BE2C (cell line): Measurements from ENCODE around the gene EIF3F.

ENCODE experiments used
- DNase-seq: peaks from one replicate; pipeline ENCODE4 v3.0.0-alpha.2; 2020
- H3K27me3 ChIP-seq: fragments of 250-450 bp; sonication (Bioruptor Pico); 2 replicates; pipeline ENCODE4 v1.5.1; 2020; ENCODE audit warnings: mild to moderate bottlenecking
- H3K36me3 ChIP-seq: fragments of 250-450 bp; sonication (Bioruptor Pico); 2 replicates; pipeline ENCODE4 v1.5.1; 2020; ENCODE audit warnings: mild to moderate bottlenecking
- H3K4me1 ChIP-seq: fragments of 250-450 bp; sonication (Bioruptor Pico); 2 replicates; pipeline ENCODE4 v1.5.1; 2020
- H3K4me3 ChIP-seq: 2 replicates; pipeline ENCODE4 v1.5.1; 2011; ENCODE audit warnings: low read depth, low read length
- H3K9me3 ChIP-seq: fragments of 250-450 bp; sonication (Bioruptor Pico); 2 replicates; pipeline ENCODE4 v1.5.1; 2020
- TF ChIP-seq, protein P1 (sequence below): IDR thresholded peaks from 2 replicates; pipeline ENCODE4 v1.5.1; 2012; ENCODE audit warnings: mild to moderate bottlenecking, low read depth, low read length

The EIF3F gene

DNA sequence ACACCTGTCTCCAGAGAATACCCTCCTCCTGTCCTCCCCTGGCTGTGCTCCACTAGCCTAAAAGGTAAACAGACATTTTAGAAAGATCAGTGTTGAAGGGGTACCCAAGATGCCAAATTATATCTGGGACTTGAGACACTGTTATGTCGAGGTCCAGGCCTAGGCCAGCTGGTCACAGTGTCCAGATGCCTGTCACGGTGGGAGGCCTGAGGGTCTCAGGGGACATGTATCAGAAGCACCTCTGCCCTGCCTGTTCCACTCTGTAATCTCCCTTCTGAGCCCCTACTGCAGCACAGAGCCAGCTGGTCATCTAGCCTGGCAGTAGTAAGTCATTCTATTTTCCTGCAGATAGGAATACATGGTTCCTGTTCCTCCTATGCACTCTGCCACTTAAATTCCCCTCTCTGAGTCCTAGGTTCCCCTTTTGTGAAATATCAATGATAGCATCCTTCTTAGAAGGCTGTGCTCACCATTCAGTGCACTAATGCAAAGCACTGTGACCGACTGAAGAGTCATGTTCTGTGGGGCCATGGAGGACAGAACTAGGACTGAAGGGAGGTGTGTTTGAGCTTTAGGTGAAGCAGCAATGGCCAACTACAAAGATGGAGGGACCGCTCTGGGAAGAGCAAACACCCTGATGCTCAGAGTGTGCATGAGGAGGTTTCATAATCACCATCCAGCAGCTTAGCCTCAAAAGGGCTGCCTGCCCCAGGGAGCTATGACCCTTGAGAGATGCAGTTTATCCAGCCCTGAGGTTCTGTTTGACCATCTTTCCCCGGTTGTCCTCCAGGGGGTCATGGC, 49.1 kb downstream of the EIF3F start:
- TF ChIP-seq, protein P1, sequence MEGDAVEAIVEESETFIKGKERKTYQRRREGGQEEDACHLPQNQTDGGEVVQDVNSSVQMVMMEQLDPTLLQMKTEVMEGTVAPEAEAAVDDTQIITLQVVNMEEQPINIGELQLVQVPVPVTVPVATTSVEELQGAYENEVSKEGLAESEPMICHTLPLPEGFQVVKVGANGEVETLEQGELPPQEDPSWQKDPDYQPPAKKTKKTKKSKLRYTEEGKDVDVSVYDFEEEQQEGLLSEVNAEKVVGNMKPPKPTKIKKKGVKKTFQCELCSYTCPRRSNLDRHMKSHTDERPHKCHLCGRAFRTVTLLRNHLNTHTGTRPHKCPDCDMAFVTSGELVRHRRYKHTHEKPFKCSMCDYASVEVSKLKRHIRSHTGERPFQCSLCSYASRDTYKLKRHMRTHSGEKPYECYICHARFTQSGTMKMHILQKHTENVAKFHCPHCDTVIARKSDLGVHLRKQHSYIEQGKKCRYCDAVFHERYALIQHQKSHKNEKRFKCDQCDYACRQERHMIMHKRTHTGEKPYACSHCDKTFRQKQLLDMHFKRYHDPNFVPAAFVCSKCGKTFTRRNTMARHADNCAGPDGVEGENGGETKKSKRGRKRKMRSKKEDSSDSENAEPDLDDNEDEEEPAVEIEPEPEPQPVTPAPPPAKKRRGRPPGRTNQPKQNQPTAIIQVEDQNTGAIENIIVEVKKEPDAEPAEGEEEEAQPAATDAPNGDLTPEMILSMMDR = no peak
- Histone ChIP-seq H3K4me1 (peaks cover 31% of the 10 kb centered on the region), H3K9me3 (no peaks in the 10 kb centered on the region), H3K36me3 (no peaks in the 10 kb centered on the region), H3K4me3 (no peak overlapping the region), H3K27me3 (no peaks in the 10 kb centered on the region)
- DNase-seq = no peak

DNA sequence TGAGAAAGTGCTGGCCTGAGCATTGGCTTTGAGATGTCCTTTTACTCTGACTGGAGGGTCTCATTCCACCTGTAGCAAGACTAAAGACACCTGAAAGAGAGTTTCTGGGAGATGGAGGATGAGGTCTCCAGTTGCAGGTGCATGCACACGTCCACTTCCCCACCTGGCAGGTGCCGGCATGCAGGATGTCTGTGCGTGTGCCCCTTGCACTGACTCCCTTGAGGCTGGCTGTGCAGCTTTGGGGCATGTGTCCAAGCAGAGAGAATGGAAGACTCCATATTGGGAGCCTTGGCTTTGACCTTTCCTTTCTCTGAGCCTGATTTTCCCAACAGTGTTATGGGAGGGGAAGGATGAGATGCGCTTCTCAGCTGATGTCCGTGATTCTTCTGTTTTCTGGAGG, 49.8 kb downstream of the EIF3F start:
- DNase-seq = no peak
- TF ChIP-seq, protein P1 = no peak
- no peaks in the 10 kb centered on the region for H3K9me3 ChIP-seq

DNA sequence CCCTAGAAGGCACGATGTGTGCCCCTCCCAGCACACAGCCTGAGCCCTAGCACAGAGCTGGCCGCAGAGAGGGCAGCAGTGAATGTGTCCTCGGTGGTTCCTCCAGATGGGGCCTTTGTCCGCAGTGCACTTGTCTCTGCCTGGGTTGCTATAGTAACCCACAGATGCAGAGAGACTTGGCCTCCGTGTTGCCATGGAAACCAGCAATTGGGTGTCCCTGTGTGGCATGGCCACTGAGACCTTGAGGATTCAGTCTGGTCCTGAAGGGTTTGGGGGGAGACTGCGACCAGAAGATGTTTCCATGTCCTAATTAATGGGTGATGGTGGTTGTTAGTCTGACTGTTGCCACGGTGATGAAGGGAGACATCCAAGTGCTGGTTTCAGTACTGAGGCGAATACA, 51.3 kb downstream of the EIF3F start:
- H3K9me3 ChIP-seq = no peaks in the 10 kb centered on the region
- H3K4me1 ChIP-seq = peaks cover 26% of the 10 kb centered on the region
- DNase-seq = no peak
- no peaks in the 10 kb centered on the region for H3K36me3 ChIP-seq
- H3K27me3 ChIP-seq = no peaks in the 10 kb centered on the region
- TF ChIP-seq, protein P1 = no peak
- H3K4me3 ChIP-seq = no peak overlapping the region

More for the DNA sequence above, 49.8 kb downstream of the EIF3F start:
- Histone ChIP-seq H3K27me3 (no peaks in the 10 kb centered on the region), H3K36me3 (no peaks in the 10 kb centered on the region), H3K4me3 (no peak overlapping the region), H3K4me1 (peaks cover 31% of the 10 kb centered on the region)

DNA sequence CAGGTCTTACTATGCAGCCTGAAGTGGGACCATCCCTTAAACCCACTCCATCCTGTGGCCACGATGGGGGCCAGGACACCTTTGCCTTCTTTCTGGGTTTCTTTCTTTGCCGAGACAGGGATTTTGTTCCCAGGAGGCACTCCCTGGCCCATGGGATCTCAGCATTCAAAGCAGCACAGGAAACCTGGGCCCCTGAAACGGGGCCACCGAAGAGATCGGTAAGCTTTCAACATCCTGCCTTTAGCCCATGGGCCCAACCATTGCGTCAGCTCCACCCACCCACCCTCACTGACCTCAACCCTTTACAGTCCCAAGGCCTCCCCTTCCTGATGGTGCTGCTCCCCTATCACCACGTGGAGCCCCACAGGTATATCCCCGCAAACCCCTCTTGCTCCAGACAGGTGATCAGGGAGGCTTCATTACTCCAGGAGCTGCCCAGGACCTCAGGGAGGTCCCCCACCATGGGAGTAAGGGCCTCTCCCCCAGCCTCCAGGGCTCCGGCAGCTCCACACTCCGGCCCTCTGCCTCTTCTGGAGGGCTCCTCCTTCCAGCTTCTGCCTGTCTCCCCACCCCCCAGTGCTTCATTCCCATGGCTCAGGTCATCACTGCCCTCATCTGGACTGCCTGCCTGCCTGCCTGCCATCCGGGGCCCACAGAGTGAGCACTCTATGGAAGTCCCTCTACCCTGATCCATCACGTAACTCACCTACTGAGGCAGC, 51.8 kb downstream of the EIF3F start:
- H3K4me3 ChIP-seq = no peak overlapping the region
- no peaks in the 10 kb centered on the region for H3K36me3 ChIP-seq
- H3K9me3 ChIP-seq = no peaks in the 10 kb centered on the region
- TF ChIP-seq, protein P1 = no peak
- peaks cover 20% of the 10 kb centered on the region for H3K4me1 ChIP-seq
- H3K27me3 ChIP-seq = no peaks in the 10 kb centered on the region
- no peak for DNase-seq

DNA sequence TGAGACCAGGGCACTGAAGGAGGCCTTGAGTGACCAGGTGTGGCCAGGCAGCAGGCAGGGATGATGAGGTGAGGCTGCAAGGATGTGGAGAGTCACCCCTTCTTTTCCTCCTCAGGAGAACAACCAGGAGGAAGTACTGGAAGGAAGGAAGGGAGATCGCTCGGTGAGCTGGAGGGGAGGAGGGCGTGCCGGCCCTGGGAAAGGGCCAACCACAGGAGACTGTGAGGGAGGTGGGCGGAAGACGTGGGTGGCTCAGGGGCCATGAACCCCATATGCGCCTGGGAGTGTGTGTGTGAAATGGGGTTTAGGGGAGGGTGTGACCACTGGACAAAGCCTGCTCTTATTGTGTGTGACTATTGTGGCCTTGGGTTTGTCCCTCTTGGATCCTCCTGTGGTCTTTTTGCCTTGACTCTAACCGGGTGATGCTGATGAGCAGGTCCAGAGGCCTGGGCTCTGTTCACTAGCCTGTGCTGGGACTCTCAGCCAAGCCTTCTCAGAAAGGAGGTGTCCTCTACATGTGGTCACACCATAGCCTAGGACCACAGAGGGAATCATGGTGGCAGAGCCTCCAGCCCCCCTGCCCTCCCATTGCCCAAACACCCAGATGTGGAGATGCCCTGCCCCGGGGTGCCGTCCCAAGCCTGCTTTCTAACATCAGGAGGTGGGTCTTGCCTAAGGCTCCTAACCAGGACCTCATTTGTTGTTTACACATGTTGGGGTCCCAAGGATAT, 52.6 kb downstream of the EIF3F start:
- Histone ChIP-seq H3K4me1 (peaks cover 14% of the 10 kb centered on the region), H3K4me3 (no peak overlapping the region), H3K36me3 (no peaks in the 10 kb centered on the region), H3K9me3 (no peaks in the 10 kb centered on the region), H3K27me3 (no peaks in the 10 kb centered on the region)
- DNase-seq = no peak
- TF ChIP-seq, protein P1 = no peak
